ENCODE results near the gene CST5.

DNA sequence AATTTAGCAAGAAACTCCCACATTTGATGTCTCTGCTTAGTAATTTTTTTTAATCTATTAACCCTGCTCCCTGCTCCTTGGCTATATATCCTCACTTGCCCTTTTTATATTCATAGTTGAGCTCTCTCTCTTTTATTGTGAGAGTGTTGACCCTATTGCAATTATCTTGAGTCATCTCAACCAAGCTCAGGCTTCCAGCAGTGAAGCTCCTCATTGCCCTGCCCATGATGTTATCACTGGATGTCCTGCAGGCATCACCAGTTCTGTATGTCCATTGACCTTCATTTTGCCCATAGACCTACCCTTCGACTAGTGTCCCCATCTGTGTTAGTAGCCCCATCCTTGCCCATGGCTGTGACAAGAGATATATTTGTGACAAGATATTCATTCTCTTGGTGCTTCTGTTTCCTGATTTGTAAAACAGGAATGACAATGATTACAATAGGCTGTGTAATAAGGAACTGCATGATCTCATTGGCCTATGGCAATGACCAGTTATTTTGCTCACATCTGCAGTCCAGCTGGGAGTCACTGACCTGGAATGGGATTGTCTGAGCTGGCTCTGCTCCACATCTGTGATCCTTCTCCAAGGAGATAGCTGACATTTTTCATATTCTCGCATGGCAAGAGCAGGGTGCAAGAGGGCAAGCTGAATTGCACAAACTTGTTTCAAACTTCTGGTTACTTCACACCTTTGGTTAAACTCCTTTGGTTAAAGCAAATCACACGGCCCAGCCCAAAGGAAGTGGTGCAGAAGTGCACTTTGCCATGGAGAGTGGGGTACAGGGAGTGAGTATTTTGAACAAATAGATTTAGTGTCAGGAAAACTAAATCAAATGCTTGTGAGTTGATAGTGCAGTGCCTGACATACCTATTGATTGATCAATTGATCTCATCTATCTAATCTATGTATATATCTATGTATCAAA, 47.7 kb upstream of the CST5 start:
- TF ChIP-seq, protein P1, sequence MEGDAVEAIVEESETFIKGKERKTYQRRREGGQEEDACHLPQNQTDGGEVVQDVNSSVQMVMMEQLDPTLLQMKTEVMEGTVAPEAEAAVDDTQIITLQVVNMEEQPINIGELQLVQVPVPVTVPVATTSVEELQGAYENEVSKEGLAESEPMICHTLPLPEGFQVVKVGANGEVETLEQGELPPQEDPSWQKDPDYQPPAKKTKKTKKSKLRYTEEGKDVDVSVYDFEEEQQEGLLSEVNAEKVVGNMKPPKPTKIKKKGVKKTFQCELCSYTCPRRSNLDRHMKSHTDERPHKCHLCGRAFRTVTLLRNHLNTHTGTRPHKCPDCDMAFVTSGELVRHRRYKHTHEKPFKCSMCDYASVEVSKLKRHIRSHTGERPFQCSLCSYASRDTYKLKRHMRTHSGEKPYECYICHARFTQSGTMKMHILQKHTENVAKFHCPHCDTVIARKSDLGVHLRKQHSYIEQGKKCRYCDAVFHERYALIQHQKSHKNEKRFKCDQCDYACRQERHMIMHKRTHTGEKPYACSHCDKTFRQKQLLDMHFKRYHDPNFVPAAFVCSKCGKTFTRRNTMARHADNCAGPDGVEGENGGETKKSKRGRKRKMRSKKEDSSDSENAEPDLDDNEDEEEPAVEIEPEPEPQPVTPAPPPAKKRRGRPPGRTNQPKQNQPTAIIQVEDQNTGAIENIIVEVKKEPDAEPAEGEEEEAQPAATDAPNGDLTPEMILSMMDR (IDR thresholded peaks at IDR 0.05; ENCODE audit: poor library complexity): no peak
- no peak for TF ChIP-seq EZH2 (IDR thresholded peaks at IDR 0.05; ENCODE audit: borderline replicate concordance)
- TF ChIP-seq EZH2phosphoT487 (IDR thresholded peaks at IDR 0.05; ENCODE audit: low read depth, severe bottlenecking, unreplicated experiment): no peak
